Measurements from ENCODE around the gene CAPN10. TPM values are rescaled to one million over a fixed set of nuclear protein-coding genes. Genes with fewer than 3 reads are reported as not detected.

The CAPN10 gene
- total RNA-seq, 1 experiment from 2014 or later, result 47.4 TPM

- Mint-ChIP-seq H3K27ac (no peak overlapping the region), H3K36me3 (ENCODE audit: insufficient read depth in 1 of 3, low read depth in 3 of 3) (peaks cover 0 to 6% (median 3%) of the 10 kb centered on the region in 3 experiments; a peak in 2 of 7 replicates), H3K27me3 (ENCODE audit: low read depth) (peaks cover 3% of the 10 kb centered on the region), H3K9me3 (peaks cover 13 to 18% of the 10 kb centered on the region in 2 experiments), H3K4me3 (no peak overlapping the region), H3K4me1 (peaks cover 0 to 14% of the 10 kb centered on the region in 2 experiments; a peak in 2 of 4 replicates)
- Histone ChIP-seq H3K79me1 (ENCODE audit: insufficient read depth, low read depth, low read length, poor library complexity, severe bottlenecking) (no peaks in the 10 kb centered on the region), H3K23me2 (ENCODE audit: insufficient read length, low read depth, low read length, poor library complexity, severe bottlenecking) (no peaks in the 10 kb centered on the region), H2BK12ac (ENCODE audit: insufficient read length, low read depth, low read length) (no peak overlapping the region), H3K4me2 (ENCODE audit: insufficient read depth, insufficient read length, low read length) (no peak overlapping the region), H3K4me1 (ENCODE audit: insufficient read depth, low read length) (no peaks in the 10 kb centered on the region), H2BK120ac (ENCODE audit: low read depth, low read length, poor library complexity, severe bottlenecking) (no peak overlapping the region), H3K9me3 (ENCODE audit: control insufficient read depth, low read depth, low read length) (no peaks in the 10 kb centered on the region), H3K27ac (ENCODE audit: insufficient read length, low read depth, low read length) (no peak overlapping the region), H3K27me3 (ENCODE audit: insufficient read depth, low read length) (no peaks in the 10 kb centered on the region), H4K20me1 (ENCODE audit: control insufficient read depth, insufficient read depth, insufficient read length) (no peaks in the 10 kb centered on the region), H3K9ac (ENCODE audit: extremely low read depth, insufficient read length, low read length) (no peak overlapping the region), H4K8ac (replicated peaks; ENCODE audit: insufficient read length, low read depth, low read length) (no peak overlapping the region), H3K23ac (ENCODE audit: insufficient read length, low read depth, low read length) (no peak overlapping the region), H3K56ac (ENCODE audit: insufficient read length, low read depth, low read length) (no peak overlapping the region), H4K91ac (ENCODE audit: insufficient read length, low read depth, low read length) (no peak overlapping the region), H3T11ph (ENCODE audit: low read length) (no peak overlapping the region), H2AFZ (ENCODE audit: low read length) (no peak overlapping the region), H3K4ac (ENCODE audit: low read depth, low read length) (no peak overlapping the region), H2BK20ac (ENCODE audit: low read depth, low read length, poor library complexity, severe bottlenecking) (no peak overlapping the region), H2AK5ac (ENCODE audit: insufficient read length, low read length) (no peak overlapping the region), H4K5ac (ENCODE audit: insufficient read length, low read depth, low read length) (no peak overlapping the region), H2BK5ac (ENCODE audit: insufficient read length, low read length) (no peak overlapping the region), H3K18ac (ENCODE audit: insufficient read length, low read depth, low read length) (no peak overlapping the region), H3K79me2 (ENCODE audit: insufficient read depth, low read length) (no peaks in the 10 kb centered on the region), H2BK15ac (ENCODE audit: low read depth, low read length) (no peak overlapping the region), H3K14ac (ENCODE audit: insufficient read depth, low read length) (no peak overlapping the region)
- DNase-seq, result no peak
- no CpG with 5 or more reads among the region's 9 CpGs for WGBS (ENCODE audit: extremely low coverage, insufficient read length, low lambda C conversion rate)
- TF ChIP-seq CTCF (conservative IDR thresholded peaks at IDR 0.05), result no peak
Observed at GRCh38 chr2:240622060-240622411, 35.5 kb downstream of the CAPN10 start.
